GM19240 (cell line): ENCODE data around the gene PNLDC1.
A peak's percentile ranks its signal among the peaks of the same experiment; 100 is the strongest.

Source experiments
- DNase-seq: peaks from one replicate; pipeline ENCODE4 v3.0.0; 2011; ENCODE audit warnings: low spot score; ENCODE audit not compliant: insufficient read length

PNLDC1 gene, protein sequence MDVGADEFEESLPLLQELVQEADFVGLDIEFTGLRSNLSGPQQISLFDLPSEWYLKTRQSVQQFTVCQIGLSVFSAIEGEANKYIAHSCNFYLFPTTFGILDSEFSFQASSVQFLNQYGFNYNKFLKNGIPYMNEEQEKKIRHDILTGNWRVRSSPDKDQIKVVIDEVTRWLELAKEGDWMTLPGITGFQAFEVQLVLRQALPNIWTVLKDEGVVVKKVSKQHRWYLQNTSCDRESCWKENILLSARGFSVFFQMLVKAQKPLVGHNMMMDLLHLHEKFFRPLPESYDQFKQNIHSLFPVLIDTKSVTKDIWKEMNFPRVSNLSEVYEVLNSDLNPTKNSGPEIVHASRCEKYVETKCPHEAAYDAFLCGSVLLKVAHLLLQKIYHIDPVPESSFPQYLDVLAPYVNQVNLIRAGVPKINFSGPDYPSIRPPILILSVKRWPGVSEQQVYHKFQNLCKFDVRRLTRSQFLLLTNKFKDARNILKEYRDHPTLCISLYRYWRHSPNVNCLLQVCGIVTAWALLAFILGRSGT

DNA sequence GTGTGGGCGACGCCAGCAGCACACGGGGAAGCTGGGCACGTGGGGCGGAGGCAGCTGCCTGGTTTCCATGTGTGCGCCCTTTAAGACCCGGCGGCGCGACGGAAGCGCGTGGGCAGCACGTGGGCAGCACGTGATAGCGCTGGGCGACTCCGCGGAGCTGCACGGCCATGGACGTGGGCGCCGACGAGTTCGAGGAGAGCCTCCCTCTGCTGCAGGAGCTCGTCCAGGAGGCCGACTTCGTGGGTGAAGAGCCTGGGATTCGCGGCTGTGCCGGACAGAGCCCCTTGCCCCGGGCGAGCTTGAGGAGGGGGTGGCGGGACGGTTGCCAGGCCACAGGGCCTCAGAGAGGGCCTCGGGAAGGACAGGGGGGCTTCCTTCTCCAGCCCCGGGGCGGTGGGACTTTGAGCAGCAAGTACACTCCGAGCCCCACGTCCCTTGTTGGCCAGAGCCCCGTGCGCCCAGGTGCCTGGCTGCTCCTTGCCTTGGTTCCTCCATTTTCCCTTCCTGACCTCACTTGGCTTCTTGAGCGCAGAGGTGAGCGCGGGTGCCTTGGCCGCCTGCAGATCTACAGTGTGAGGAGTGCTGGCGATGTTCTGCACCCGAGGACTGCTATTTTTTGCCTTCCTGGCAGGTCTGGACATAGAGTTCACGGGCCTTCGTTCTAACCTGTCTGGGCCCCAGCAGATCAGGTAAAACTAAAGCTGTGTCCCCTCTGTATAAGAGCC is at the start of gene PNLDC1:
Gene PNLDC1 (plus strand): TSS at position 136 of the 725 bp plus-strand sequence. CDS start 32 bp downstream, at position 168.
- DNase-seq, result no peak

DNA sequence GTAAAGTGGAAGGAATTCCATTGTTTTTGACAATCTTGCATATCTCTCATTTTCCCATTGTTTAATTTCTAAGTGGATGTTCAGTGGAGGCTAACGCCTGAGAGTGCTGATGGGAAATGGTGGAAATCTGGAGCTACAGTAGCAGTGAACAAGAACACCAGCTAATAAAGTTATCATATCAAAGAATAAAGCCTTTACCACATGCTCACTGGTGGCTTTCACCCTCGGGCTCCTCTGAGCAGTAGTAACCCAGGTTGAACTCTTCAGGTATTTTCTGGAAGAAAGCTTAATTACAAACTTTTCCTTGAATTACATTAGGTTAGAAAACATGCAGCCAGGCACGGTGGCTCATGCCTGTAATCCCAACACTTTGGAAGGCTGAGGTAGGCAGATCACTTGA is 48.6 kb upstream of the PNLDC1 start:
- no peak for DNase-seq

- no peak for DNase-seq
These were observed 46.8 kb upstream of the PNLDC1 start for GRCh38 chr6:159753081-159753872.

GRCh38 chr6:159754401-159754800 is 45.7 kb upstream of the PNLDC1 start:
- no peak for DNase-seq

DNA sequence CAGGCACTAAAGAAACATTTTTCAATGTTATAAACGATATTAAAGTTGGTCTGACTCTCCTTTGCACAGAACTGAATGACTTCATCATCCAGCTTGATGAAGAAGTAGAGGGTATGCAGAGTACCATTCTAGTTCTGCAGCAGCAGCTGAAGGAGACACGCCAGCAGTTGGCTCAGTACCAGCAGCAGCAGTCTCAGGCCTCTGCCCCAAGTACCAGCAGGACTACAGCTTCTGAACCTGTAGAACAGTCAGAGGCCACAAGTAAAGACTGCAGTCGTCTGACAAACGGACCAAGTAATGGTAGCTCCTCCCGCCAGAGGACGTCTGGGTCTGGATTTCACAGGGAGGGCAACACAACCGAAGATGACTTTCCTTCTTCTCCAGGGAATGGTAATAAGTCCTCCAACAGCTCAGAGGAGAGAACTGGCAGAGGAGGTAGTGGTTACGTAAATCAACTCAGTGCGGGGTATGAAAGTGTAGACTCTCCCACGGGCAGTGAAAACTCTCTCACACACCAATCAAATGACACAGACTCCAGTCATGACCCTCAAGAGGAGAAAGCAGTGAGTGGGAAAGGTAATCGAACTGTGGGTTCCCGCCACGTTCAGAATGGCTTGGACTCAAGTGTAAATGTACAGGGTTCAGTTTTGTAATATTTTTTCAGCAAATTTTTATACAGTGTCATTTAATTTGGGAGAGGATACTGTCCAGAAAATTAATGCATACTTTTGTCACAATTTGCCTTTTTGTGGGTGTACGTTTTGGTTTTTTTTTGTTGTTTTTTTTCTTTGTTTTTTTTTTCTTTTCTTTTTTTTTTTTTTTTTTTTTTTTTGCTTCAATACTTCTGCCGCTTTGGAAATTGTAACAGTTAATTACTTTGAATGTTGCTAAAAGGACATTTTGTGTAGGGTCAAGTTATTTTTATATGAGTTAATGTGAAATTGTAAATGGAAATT is 44.8 kb upstream of the PNLDC1 start:
- no peak for DNase-seq

DNA sequence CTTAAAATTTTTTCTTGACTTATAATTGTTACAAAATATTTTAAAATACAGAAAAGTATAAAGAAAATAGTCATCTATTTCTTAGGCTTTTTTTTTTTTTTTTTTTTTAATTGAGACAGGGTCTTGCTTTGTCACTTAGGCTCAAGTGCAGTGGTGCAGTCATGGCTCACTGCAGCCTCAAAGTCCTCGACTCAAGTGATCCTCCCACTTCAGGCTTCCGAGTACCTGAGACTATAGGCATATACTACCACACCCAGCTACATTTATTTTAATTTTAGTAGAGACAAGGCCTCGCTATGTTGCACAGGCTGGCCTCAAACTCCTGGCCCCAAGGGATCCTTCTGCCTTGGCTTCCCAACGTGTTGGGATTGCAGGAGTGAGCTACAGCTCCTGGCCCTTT is 43.6 kb upstream of the PNLDC1 start:
- no peak for DNase-seq

DNA sequence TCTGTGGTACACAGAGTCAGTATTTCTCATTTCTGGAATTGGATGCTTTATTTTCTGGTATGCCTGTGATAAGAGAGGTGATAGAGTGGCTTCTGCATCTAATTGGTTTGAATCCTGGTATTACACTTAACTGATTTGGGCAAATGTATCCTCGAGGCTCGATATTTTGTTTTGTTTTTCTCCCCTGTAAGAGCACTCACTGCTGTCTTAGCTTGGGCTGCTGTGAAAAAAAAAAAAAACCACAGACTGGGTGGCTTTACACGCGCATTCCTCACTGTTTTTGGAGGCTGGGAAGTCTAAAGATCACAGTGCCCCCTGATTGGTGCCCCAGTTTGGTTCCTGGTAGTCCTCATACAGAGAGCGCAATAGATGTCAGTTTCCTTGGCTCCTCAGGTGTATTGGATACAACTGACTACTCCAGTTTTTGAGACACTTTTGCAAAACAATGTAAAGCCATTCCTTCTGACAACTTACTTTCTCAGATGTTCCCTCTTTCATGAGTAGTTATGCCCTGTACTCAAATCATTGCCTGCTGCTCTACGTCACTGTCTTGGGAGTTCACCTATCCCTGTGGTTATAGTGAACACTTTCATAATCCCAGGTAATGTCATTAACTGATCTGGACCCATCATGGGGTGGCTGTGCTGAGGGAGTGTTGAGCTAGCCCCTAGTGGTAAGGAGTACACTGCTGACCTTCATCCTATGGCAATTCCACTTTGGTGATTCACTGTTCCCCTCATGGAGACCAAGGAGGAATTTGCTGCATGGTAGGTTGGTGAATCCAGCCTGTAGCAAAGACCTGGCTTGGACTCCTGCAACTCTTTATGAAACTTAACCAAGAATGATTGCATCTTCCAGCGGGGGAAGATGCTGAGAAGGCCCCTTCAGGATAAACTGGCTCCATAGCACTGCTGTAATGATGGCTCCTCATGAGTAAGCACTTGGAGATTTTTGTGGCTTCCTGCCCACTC is 41.8 kb upstream of the PNLDC1 start:
- no peak for DNase-seq

GRCh38 chr6:159759645-159760044 is 40.4 kb upstream of the PNLDC1 start:
- no peak for DNase-seq

DNA sequence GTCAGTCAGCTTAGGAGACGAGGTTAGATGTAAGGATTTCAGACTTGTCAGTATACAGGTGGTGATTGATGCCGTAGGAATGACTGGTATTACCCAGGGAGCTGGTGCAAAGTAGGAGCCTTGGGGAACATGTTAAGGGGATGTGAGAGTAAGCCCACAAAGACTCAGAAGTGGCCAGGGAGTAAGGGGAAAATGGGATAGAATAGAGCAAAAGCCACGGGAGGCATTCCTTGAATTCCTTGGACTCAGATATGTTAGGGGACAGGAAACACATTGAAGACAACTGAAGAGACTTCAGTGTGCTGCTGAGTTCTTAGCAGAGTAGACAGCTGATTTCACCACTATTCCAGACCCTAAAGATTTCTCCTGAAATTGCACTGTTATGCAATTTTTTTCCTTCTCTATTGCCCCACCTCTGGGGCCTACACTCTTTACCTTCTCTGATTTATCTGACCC is 39.4 kb upstream of the PNLDC1 start:
- no peak for DNase-seq

DNA sequence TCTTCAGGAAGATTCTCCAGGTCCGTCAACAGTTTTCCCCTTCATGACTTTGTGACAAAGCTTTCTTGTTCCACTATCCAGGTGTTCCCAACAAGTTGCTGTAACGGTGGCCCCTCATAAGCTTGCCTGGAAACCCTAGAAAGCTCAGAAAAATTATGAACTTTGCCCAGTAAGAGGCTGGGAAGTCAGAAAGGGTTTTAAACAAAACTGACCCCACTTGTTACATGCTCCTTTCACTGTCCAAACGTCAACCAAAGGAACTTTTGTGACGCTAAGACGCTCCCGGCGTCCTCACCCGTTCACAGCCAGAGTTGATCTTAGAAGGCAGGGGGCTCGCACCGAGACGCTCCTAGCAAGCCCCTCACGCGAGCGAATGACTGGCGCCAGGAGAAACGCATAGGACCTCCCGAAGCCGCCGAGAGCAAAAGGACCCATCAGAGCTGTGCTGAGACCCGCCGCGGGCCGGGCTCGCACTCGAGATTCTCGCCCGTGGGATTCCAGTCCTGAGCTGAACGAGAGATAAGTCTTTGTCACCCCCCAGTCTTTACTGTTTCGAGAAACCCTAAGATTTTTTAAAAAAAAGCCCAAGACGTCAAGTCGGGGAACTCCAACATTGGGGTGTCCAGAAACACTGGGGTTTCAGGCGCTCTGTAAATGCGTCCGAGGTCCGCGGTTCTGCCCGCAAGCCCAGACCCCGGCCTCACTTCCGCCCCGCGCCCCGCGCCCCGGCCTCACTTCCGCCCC is 38.8 kb upstream of the PNLDC1 start:
- no peak for DNase-seq

DNA sequence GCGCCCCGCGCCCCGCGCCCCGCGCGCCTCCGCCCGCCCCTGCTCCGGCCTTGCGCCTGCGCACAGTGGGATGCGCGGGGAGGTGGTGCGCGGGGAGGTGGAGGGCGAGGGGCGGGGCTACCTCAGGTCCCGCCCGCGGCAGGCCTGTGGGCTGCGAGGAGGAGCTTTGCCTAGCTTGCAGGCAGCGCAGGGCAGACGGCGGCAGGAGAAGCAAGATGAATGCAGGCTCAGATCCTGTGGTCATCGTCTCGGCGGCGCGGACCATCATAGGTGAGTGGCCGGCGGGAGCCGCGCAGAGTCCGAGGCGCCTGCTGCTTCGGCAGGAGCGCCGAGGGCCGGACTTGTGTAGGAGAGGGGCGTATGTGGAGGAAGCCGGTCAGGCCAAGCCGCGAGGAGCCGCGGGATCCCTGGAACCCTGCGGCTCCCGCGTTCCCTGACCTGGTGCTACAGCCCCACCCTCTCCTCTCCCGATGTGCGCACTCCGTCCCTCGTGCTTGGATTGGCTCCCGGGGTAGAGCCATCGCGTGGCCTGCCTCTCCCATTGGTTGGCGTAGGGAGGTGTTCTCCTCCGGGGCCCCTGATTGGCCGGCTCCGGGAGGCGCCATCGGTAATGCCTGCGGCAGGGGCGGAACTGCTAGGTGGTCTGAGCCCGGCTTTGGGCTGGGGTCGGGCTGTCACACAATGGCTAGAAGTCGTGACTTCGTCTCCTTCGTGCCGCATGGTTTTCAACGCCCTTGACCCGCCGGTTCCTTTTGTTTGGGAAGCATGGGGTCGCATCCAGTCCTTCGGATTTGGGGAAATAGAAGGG is 38.0 kb upstream of the PNLDC1 start, which contains the start of gene ACAT2:
Gene ACAT2 (plus strand): TSS at position 173 of the 808 bp plus-strand sequence. CDS start 43 bp downstream, at position 216.
- peak; percentile 94 for DNase-seq

DNA sequence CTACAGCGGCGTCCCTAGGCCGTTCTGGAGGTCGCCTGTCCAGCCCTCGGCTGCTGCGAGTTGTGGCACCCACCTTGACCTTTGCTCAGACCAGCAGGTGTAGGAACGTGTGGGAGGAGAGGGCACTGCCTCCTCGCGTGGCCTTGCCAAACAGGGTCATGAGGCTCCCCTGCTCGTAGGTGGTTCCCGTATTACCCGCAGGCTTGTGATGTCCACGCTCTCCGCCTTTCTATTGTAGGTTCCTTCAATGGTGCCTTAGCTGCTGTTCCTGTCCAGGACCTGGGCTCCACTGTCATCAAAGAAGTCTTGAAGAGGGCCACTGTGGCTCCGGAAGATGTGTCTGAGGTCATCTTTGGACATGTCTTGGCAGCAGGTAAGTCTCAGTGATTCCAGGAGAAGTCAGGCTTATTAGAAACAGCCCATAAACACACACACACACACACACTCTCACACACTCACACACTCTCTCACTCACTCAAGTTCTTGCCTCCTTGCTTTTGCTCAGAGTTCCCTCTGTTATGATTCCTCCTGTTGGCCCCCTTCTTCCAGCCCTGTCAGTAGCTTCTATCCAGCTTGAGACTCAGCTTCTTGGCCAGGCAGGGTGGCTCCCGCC is 37.3 kb upstream of the PNLDC1 start:
- no peak for DNase-seq

DNA sequence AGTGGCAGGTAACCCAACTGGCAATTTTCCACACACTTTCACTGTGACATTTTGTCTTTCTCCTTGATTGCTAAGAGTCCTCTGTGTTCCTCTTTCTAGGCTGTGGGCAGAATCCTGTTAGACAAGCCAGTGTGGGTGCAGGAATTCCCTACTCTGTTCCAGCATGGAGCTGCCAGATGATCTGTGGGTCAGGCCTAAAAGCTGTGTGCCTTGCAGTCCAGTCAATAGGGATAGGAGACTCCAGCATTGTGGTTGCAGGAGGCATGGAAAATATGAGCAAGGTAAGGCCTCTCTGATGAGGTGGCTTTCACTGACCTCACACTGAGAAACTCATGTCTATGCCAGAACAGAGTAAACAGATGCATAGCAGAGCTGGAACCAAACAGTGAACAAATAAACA is 33.2 kb upstream of the PNLDC1 start:
- no peak for DNase-seq

DNA sequence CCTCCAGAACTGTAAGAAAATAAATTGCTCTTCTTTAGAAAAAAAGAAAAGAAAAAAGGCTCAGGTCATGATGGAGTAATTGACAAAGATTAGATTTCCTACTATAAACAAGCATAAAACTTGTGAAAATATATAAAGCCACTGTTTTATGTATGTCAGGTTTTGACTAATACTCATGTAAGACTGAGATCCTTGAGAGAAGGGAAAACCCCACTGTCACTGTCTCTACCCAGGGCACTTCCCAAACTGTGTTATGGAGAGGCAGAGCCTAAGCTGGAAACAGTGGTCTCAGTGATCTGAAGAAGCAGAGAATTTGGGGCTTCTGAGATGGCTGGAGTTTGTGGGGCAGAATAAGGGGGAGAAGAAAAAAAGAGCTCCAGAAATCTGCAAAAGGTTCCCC is 30.6 kb upstream of the PNLDC1 start:
- no peak for DNase-seq

GRCh38 chr6:159772196-159772595 is 27.9 kb upstream of the PNLDC1 start:
- no peak for DNase-seq

DNA sequence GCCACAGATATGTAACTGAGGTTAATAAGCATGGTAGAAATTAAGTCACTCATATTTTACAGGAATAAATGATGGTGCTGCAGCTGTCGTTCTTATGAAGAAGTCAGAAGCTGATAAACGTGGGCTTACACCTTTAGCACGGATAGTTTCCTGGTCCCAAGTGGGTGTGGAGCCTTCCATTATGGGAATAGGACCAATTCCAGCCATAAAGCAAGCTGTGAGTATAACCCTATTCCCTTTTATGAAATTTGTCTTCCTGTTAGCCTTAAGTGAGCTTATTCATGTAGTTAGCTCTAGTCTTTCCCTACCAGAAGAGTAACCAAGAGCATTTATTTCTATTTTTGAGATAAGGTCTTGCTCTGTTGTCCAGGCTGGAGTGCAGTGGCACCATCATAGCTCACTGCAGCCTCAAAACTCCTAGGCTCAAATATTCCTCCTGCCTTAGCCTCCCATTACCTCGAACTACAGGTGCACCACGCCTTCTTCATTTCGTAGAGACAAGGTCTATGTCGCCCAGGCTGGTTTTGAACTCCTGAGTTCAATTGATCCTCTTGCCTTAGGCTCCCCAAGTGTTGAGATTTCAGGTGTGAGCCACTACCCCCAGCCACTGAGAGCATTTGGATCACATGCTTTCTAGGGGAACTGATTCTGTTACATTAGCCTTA is 22.7 kb upstream of the PNLDC1 start:
- no peak for DNase-seq

DNA sequence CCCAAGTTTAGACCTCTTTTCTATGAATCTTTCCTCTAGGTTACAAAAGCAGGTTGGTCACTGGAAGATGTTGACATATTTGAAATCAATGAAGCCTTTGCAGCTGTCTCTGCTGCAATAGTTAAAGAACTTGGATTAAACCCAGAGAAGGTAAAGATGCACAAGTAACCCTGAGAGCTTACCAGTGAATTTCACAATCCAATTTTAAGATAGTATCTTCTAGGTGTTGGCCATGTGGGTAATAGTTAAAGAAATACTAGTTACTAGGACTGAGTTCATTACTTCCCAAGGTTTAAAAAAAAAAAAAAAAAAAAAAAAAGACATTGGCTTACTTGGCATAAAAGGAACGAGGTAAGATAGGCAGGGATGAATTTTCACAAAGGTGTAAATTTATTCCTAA is 21.9 kb upstream of the PNLDC1 start:
- DNase-seq, result no peak
